ENCODE measurements around the gene KCNH2. TPM values are rescaled to one million over a fixed set of nuclear protein-coding genes. Genes with fewer than 3 reads are reported as not detected.
A peak's percentile ranks its signal among the peaks of the same experiment; 100 is the strongest.

Gene KCNH2
- total and polyA plus RNA-seq, 2 experiments from 2014 or later = 8.4 to 9.1 TPM

DNA sequence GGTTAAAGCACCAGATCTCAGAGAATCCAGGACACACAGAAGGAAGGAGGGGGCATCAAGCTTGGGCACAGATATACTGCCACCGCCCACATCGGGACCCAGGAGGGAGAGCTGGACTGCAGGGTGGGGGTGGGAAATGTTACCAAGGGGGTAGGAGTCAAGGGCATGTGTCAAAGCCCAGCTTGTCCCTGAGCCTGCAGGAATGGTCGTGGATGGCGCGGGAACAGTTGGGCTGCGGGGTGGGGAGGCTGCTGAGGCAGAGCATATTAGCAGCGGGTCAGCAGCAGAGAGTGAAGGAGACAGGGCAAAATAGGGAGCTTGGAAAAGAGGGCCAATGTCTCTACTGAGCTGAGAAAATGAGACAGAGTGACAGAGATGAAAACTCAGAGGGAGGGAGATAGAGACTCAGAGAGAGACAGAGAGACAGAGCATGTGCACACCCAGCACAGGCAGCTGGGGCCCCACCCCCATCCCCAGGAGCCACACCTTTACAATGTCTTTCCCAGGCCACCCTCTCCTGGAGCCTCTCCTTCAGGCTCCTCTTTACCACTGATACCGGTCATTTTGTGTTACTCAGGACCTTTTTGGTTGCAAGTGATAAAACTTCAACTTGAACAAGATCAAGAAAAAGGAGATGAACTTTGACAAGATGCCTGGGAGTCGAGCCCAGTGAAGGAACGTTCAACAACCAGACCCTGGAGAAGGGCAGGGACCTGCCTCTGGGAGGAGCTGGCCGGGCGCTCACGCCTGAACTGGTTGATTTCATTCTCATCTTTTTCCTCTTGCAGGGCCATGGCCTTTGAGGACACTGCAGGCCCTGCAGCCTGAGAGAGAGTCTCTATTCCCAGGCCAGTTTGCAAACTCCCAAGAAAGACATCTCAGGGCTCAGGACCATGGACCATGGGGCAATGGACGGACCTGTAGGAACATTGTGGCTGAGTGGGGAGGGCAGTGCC, 75.8 kb downstream of the KCNH2 start:
- DNase-seq (ENCODE audit: low spot score) = peak; percentile 26
- Histone ChIP-seq H3K4me3 (no peak overlapping the region), H3K27ac (no peak overlapping the region), H3K79me2 (no peaks in the 10 kb centered on the region), H2AFZ (no peak overlapping the region), H3K27me3 (peaks cover 9% of the 10 kb centered on the region), H3K9me3 (ENCODE audit: low read depth) (no peaks in the 10 kb centered on the region), H3K36me3 (replicated peaks; ENCODE audit: insufficient read depth, low read depth) (no peaks in the 10 kb centered on the region), H3K4me1 (ENCODE audit: insufficient read depth) (peaks cover 16% of the 10 kb centered on the region), H4K20me1 (ENCODE audit: insufficient read depth, poor library complexity, severe bottlenecking) (no peaks in the 10 kb centered on the region), H3K4me2 (no peak overlapping the region), H3K9me2 (replicated peaks; ENCODE audit: insufficient read depth) (no peaks in the 10 kb centered on the region)
- TF ChIP-seq EZH2phosphoT487 (IDR thresholded peaks at IDR 0.05; ENCODE audit: low read depth, severe bottlenecking, unreplicated experiment) = no peak
- TF ChIP-seq, protein P1, sequence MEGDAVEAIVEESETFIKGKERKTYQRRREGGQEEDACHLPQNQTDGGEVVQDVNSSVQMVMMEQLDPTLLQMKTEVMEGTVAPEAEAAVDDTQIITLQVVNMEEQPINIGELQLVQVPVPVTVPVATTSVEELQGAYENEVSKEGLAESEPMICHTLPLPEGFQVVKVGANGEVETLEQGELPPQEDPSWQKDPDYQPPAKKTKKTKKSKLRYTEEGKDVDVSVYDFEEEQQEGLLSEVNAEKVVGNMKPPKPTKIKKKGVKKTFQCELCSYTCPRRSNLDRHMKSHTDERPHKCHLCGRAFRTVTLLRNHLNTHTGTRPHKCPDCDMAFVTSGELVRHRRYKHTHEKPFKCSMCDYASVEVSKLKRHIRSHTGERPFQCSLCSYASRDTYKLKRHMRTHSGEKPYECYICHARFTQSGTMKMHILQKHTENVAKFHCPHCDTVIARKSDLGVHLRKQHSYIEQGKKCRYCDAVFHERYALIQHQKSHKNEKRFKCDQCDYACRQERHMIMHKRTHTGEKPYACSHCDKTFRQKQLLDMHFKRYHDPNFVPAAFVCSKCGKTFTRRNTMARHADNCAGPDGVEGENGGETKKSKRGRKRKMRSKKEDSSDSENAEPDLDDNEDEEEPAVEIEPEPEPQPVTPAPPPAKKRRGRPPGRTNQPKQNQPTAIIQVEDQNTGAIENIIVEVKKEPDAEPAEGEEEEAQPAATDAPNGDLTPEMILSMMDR (IDR thresholded peaks at IDR 0.05; ENCODE audit: poor library complexity) = no peak
- no peak for TF ChIP-seq EZH2 (IDR thresholded peaks at IDR 0.05; ENCODE audit: borderline replicate concordance)
- WGBS (ENCODE audit: low lambda C conversion rate, missing lambda C conversion rate) = 88% methylated on average over 13 of the region's 14 CpGs

DNA sequence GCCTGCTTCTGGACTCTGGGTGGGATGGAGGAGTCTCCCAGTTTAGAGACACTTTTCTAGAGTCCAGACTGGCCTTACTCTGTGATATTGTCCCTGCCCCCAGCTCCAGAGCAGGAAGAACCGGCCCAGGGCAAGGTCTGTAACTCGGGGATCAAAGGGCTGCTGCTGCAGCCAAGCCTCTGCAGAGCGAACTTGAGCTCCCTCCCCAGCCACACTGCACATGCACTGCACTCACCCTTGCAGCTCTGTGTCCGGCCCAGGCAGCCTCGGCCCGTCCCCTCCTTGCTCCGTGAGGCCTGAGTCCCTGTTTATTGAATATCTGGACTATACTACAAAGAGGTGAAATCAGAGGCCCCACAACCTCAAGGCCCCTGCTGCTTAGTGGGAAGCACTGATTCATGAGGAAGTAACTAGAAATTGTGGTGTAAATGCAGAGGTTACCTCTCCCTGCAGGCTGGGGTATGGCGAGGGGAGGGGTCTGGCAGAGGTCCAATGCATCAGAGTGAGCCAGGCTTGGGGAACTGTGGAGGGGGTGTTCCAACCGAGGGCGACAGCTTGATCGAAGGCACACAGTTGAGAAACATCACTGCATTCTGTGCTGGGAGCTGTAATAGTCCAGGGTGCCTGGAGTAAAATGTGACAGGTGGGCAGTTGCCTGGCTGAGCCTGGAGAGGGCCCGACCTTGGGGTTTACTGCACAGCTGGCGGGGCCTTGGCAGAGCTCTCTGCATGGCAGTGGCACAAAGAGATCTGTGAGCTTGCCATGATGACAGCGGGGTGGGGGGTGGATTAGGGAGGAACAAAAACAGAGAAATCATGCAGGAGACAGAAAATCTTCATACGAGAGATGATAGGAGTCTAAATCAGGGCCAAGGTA, 76.7 kb downstream of the KCNH2 start:
- DNase-seq (ENCODE audit: low spot score) = peak; percentile 41
- TF ChIP-seq EZH2 (IDR thresholded peaks at IDR 0.05; ENCODE audit: borderline replicate concordance) = no peak
- TF ChIP-seq, protein P1 (IDR thresholded peaks at IDR 0.05; ENCODE audit: poor library complexity) = no peak
- no peak for TF ChIP-seq EZH2phosphoT487 (IDR thresholded peaks at IDR 0.05; ENCODE audit: low read depth, severe bottlenecking, unreplicated experiment)
- H3K27ac ChIP-seq = peak overlapping the region; percentile 66
- H3K4me3 ChIP-seq = no peak overlapping the region
- H4K20me1 ChIP-seq (ENCODE audit: insufficient read depth, poor library complexity, severe bottlenecking) = no peaks in the 10 kb centered on the region
- no peaks in the 10 kb centered on the region for H3K79me2 ChIP-seq
- WGBS (ENCODE audit: low lambda C conversion rate, missing lambda C conversion rate) = 50% methylated on average over 14 of the region's 15 CpGs
- H3K4me2 ChIP-seq = peak overlapping the region; percentile 32
- peaks cover 16% of the 10 kb centered on the region for H3K4me1 ChIP-seq (ENCODE audit: insufficient read depth)
- H3K36me3 ChIP-seq (replicated peaks; ENCODE audit: insufficient read depth, low read depth) = no peaks in the 10 kb centered on the region
- peaks cover 19% of the 10 kb centered on the region for H3K27me3 ChIP-seq
- no peak overlapping the region for H2AFZ ChIP-seq
- H3K9me2 ChIP-seq (replicated peaks; ENCODE audit: insufficient read depth) = no peaks in the 10 kb centered on the region
- no peaks in the 10 kb centered on the region for H3K9me3 ChIP-seq (ENCODE audit: low read depth)

GRCh38 chr7:150900675-150901074, 77.4 kb downstream of the KCNH2 start:
- H3K4me3 ChIP-seq = no peak overlapping the region
- peaks cover 21% of the 10 kb centered on the region for H3K27me3 ChIP-seq
- no peaks in the 10 kb centered on the region for H3K9me2 ChIP-seq (replicated peaks; ENCODE audit: insufficient read depth)
- H4K20me1 ChIP-seq (ENCODE audit: insufficient read depth, poor library complexity, severe bottlenecking) = no peaks in the 10 kb centered on the region
- H3K4me1 ChIP-seq (ENCODE audit: insufficient read depth) = peaks cover 16% of the 10 kb centered on the region
- 84% methylated on average over 8 of the region's 8 CpGs for WGBS (ENCODE audit: low lambda C conversion rate, missing lambda C conversion rate)
- no peaks in the 10 kb centered on the region for H3K9me3 ChIP-seq (ENCODE audit: low read depth)
- peak overlapping the region; percentile 66 for H3K27ac ChIP-seq
- no peaks in the 10 kb centered on the region for H3K79me2 ChIP-seq
- H3K4me2 ChIP-seq = peak overlapping the region; percentile 32
- H3K36me3 ChIP-seq (replicated peaks; ENCODE audit: insufficient read depth, low read depth) = no peaks in the 10 kb centered on the region
- no peak for DNase-seq (ENCODE audit: low spot score)
- no peak for TF ChIP-seq EZH2phosphoT487 (IDR thresholded peaks at IDR 0.05; ENCODE audit: low read depth, severe bottlenecking, unreplicated experiment)
- no peak for TF ChIP-seq EZH2 (IDR thresholded peaks at IDR 0.05; ENCODE audit: borderline replicate concordance)
- TF ChIP-seq, protein P1 (IDR thresholded peaks at IDR 0.05; ENCODE audit: poor library complexity) = no peak
- H2AFZ ChIP-seq = no peak overlapping the region

Data from hepatocyte (in vitro differentiated cells).